Thoracic aorta (tissue), 2 donors: Measurements from ENCODE around the gene AJUBA. TPM values are rescaled to one million over a fixed set of nuclear protein-coding genes. Genes with fewer than 3 reads are reported as not detected.

ENCODE experiments used
- ATAC-seq: fragments of 150-250 bp; one replicate; pipeline ENCODE4 v1.8.0; 2017; ENCODE audit warnings: low read depth; ENCODE audit not compliant: insufficient number of reproducible peaks, low FRiP score
- DNase-seq: peaks from one replicate; pipeline ENCODE4 v3.0.0-alpha.2; 2020; ENCODE audit warnings: low spot score
- H3K27ac ChIP-seq, 2 donors: fragments of 200-600 bp; sonication (generic); 1 replicate in 1 of 2; 2 replicates in 1 of 2; pipeline ENCODE4 v1.5.1; 2016; ENCODE audit warnings: mild to moderate bottlenecking in 2 of 2, moderate library complexity in 2 of 2
- H3K27me3 ChIP-seq: fragments of 200-600 bp; sonication (generic); replicated peaks from 2 replicates; pipeline ENCODE4 v1.6.0; 2016; ENCODE audit warnings: mild to moderate bottlenecking; ENCODE audit not compliant: insufficient read depth
- H3K36me3 ChIP-seq: fragments of 200-600 bp; sonication (generic); one replicate; pipeline ENCODE4 v1.5.1; 2016
- H3K4me1 ChIP-seq, 2 donors: fragments of 200-600 bp; sonication (generic); 1 replicate in 1 of 2; 2 replicates in 1 of 2; pipeline versions ENCODE4 v1.5.1 to v1.6.0; 2016; ENCODE audit warnings: low read depth in 2 of 2, mild to moderate bottlenecking in 1 of 2; ENCODE audit not compliant: control insufficient read depth in 1 of 2
- H3K4me3 ChIP-seq: fragments of 200-600 bp; sonication (generic); 2 replicates; pipeline ENCODE4 v1.5.1; 2016; ENCODE audit warnings: mild to moderate bottlenecking
- H3K9me3 ChIP-seq: fragments of 200-600 bp; sonication (generic); 2 replicates; pipeline ENCODE4 v1.5.1; 2016
- total RNA-seq, 2 donors: library from RNA; depleted of rRNA; stranded (reverse); fragments of >200 nt; gene quantifications; one replicate each; pipeline versions ENCODE4 v1.1.0 to v1.2.3, GENCODE V29; 2016
- TF ChIP-seq, protein P1 (sequence below): fragments of 200-600 bp; sonication (generic); IDR thresholded peaks from one replicate; pipeline ENCODE4 v1.5.1; 2019; ENCODE audit warnings: antibody characterized with exemption

AJUBA gene
- total RNA-seq, 2 donors from 2014 or later, result 9.7 to 35.3 TPM

DNA sequence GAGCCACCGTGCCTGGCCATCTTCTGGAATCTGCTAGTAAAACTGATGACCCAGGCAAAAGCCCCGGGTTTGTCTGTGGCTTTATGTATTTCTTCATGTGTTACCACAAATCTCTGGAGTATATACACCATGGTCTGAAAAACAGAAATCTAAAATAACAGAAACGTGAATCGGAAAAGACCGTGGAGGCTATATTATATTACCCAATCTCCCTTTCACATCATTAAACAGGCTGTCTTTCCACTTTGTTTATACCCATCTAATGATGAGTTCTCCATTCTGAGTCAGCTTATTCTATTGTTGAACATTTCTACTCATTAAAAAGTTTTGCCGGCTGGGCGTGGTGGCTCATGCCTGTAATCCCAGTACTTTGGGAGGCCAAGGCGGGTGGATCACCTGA lies 9.5 kb upstream of the AJUBA start:
- TF ChIP-seq, protein P1, sequence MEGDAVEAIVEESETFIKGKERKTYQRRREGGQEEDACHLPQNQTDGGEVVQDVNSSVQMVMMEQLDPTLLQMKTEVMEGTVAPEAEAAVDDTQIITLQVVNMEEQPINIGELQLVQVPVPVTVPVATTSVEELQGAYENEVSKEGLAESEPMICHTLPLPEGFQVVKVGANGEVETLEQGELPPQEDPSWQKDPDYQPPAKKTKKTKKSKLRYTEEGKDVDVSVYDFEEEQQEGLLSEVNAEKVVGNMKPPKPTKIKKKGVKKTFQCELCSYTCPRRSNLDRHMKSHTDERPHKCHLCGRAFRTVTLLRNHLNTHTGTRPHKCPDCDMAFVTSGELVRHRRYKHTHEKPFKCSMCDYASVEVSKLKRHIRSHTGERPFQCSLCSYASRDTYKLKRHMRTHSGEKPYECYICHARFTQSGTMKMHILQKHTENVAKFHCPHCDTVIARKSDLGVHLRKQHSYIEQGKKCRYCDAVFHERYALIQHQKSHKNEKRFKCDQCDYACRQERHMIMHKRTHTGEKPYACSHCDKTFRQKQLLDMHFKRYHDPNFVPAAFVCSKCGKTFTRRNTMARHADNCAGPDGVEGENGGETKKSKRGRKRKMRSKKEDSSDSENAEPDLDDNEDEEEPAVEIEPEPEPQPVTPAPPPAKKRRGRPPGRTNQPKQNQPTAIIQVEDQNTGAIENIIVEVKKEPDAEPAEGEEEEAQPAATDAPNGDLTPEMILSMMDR, result no peak
- no peak overlapping the region for H3K27ac ChIP-seq
- peaks cover 0 to 5% of the 10 kb centered on the region in 2 donors for H3K4me1 ChIP-seq
- ATAC-seq (no peak), DNase-seq (no peak)
- no peaks in the 10 kb centered on the region for H3K9me3 ChIP-seq
- H3K36me3 ChIP-seq, result no peaks in the 10 kb centered on the region
- H3K4me3 ChIP-seq, result no peak overlapping the region
- no peaks in the 10 kb centered on the region for H3K27me3 ChIP-seq

DNA sequence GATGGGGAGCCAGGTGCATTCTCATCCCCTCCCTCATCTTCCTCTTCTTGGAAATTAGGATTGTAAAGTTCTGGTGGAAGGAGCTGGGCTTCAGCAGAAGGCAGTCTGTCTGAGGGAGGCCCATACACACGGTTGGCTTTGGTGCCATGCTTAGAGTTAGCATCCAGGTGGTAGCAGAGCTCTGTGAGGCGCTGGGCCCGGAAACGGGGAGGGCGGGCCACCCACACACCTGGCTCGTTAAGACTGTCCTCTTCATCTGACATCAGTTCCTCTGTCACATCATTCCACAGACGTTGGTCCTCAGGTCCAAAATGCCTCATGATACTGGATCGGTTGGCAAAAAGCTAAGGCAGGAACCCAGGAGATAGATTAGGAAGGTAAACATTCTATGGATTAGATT lies 4.9 kb upstream of the AJUBA start:
- Histone ChIP-seq H3K36me3 (no peaks in the 10 kb centered on the region), H3K9me3 (no peaks in the 10 kb centered on the region), H3K27me3 (no peaks in the 10 kb centered on the region), H3K4me1 (peaks cover 5 to 7% of the 10 kb centered on the region in 2 donors), H3K27ac (no peak overlapping the region), H3K4me3 (no peak overlapping the region)
- ATAC-seq (no peak), DNase-seq (no peak)
- TF ChIP-seq, protein P1, result no peak

DNA sequence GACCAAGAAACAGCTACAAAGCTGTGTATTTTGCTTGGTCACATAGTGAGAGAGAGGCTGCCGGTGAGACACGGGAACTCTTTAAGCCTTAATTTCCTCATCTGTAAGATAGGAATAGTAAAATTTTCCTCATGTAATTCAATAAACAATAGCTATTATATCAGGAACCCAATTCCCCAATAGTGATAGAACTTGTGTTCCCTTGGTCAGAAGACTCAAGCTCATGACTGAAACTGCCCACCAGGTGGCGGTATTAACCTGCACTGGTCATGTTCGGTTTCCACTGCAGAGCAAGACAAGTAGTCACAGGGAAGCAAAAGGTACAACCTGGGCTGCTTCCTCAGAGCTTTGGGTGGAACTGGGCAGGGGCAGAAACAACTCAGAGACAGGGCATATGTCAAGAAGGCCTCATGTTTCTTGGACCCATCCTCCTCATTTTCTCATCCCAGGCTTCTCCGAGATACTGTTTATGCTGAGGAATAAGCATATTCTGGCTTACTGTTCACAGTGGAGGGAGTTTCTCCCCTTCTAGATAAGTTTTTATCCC lies 4.2 kb upstream of the AJUBA start:
- ATAC-seq (no peak), DNase-seq (peak; percentile 38)
- Histone ChIP-seq H3K9me3 (no peaks in the 10 kb centered on the region), H3K4me3 (no peak overlapping the region), H3K36me3 (no peaks in the 10 kb centered on the region), H3K27ac (no peak overlapping the region), H3K4me1 (peaks cover 5 to 11% of the 10 kb centered on the region in 2 donors), H3K27me3 (no peaks in the 10 kb centered on the region)
- TF ChIP-seq, protein P1, result peak; percentile 91

DNA sequence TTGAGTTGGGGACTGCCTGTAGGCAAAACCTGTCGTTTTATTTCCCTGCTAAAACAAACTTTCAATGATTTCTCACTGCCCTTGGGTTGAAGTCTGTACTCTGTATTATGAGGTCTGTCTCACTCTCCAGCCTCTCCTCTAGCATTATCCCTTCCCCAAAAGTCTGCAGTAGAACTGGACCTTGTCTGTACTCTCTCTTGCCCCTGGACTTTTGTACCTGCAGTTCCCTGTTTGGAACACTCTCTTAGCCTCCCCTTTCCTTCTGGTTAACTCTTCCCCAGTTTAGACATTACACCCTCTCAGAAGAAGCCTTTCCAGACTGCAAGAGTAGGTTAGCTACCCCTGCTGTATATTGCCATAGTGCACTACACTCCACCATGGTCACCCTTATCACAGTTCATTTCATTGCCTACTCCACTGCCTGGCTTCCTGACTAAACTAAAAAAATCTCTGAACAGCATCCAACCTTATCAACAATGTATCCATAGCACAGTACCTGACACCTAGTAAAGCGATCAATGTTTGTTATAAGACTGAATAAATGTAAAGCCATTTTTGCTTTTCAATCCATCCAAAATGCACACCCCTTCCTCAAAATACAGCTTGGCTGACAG lies 3.6 kb upstream of the AJUBA start:
- TF ChIP-seq, protein P1, result no peak
- no peak for ATAC-seq

DNA sequence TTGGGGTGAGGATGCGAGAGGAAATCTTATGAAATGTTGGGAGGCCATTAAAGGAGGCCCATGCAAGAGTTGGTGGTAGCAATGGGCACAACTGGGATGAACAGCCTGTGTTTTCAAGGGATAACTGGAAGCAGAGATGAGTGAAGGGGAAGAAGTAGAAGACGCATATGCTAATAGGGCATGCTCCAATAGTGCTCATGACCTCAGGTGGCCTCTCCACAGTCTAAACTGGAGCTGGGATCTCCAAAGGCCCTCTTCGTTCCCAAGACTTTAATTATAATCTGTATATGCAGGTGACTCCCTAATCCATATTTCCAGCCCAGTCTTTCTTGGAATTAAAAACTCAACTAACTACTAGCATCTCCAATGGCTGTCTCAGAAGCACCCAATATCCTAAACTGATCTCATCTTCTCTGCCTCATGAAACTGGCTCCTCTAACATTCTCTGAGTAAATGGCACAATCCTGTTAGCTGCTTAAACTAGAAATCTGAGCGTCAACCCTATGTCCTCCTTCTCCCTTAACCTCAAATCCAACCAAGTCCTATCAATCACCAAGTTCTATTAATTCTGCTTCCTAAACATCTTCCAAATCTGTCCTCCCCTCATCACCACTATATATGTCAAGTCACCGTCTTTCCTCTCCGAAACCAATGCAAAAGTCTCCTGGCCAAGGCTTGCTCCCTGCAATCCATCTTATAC lies 2.8 kb upstream of the AJUBA start:
- Histone ChIP-seq H3K36me3 (no peaks in the 10 kb centered on the region), H3K27me3 (no peaks in the 10 kb centered on the region), H3K4me1 (peaks cover 6 to 16% of the 10 kb centered on the region in 2 donors), H3K9me3 (no peaks in the 10 kb centered on the region), H3K4me3 (no peak overlapping the region), H3K27ac (no peak overlapping the region)
- TF ChIP-seq, protein P1, result no peak
- ATAC-seq (no peak), DNase-seq (no peak)

More for the DNA sequence above, 3.6 kb upstream of the AJUBA start:
- H3K27me3 ChIP-seq, result no peaks in the 10 kb centered on the region
- H3K4me1 ChIP-seq, result peaks cover 5 to 13% of the 10 kb centered on the region in 2 donors
- no peak overlapping the region for H3K27ac ChIP-seq
- DNase-seq, result no peak
- H3K4me3 ChIP-seq, result no peak overlapping the region
- H3K36me3 ChIP-seq, result no peaks in the 10 kb centered on the region
- no peaks in the 10 kb centered on the region for H3K9me3 ChIP-seq
